HL-60 (cell line): ENCODE measurements around the gene ITSN1.
"Not testable (repeated sequence)": the region's sequence is repeated elsewhere in the genome, so short reads cannot be mapped to it uniquely, and the experiment has no call there.

Source experiments
- DNase-seq, 2 experiments: peaks; one replicate each; pipeline ENCODE4 v3.0.0-alpha.2; 2010 to 2020; ENCODE audit warnings: low read depth in 1 of 2, low spot score in 1 of 2
- H3K27ac ChIP-seq: fragments of 250-450 bp; sonication (Bioruptor Pico); replicated peaks from 2 replicates; pipeline ENCODE4 v1.5.1; 2020; ENCODE audit warnings: mild to moderate bottlenecking, moderate library complexity
- H3K27me3 ChIP-seq: fragments of 250-450 bp; sonication (Bioruptor Pico); 2 replicates; pipeline ENCODE4 v1.5.1; 2021; ENCODE audit warnings: mild to moderate bottlenecking, moderate library complexity; ENCODE audit not compliant: insufficient read depth, poor library complexity, severe bottlenecking
- H3K4me3 ChIP-seq: replicated peaks from 2 replicates; pipeline ENCODE4 v1.5.1; 2011; ENCODE audit warnings: mild to moderate bottlenecking, control low read depth, low read length; ENCODE audit not compliant: insufficient read depth
- GABPA ChIP-seq: IDR thresholded peaks from 2 replicates; pipeline ENCODE4 v1.6.1; 2012; ENCODE audit warnings: low read depth
- POLR2AphosphoS5 ChIP-seq: IDR thresholded peaks from 2 replicates; pipeline ENCODE4 v1.6.1; 2012; ENCODE audit warnings: low read depth
- SPI1 ChIP-seq: IDR thresholded peaks from 2 replicates; pipeline ENCODE4 v1.6.1; 2012; ENCODE audit warnings: low read depth, mild to moderate bottlenecking, borderline replicate concordance
- TF ChIP-seq, protein P1 (sequence below): IDR thresholded peaks from 2 replicates; pipeline ENCODE4 v1.6.1; 2012; ENCODE audit warnings: low read depth; ENCODE audit not compliant: insufficient replicate concordance
- TF ChIP-seq, protein P2 (sequence below): IDR thresholded peaks from one replicate; pipeline ENCODE4 v1.5.1; 2011; ENCODE audit warnings: low read length, control low read depth, inconsistent platforms; ENCODE audit not compliant: insufficient read depth

ITSN1 gene

DNA sequence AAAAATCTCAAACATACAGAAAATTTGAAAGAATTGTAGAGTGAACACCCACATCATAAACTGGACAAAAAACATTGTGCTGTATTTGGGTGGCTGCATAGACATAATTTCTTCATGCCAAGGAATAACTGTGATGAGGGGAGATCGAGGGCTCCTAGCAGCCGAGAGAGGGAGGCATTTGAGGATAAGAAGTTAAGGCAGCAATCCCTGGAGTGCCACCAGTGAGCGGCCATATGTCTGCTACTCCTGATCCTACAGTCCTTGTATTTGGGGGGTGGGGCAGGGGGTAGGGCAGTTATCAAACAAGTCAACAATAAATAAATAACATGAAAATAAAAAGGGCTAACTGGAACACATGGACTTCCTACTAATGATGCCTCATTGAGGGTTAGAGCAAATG lies 218.8 kb downstream of the ITSN1 start:
- TF ChIP-seq SPI1 (no peak), POLR2AphosphoS5 (no peak), GABPA (no peak)
- TF ChIP-seq, protein P1, sequence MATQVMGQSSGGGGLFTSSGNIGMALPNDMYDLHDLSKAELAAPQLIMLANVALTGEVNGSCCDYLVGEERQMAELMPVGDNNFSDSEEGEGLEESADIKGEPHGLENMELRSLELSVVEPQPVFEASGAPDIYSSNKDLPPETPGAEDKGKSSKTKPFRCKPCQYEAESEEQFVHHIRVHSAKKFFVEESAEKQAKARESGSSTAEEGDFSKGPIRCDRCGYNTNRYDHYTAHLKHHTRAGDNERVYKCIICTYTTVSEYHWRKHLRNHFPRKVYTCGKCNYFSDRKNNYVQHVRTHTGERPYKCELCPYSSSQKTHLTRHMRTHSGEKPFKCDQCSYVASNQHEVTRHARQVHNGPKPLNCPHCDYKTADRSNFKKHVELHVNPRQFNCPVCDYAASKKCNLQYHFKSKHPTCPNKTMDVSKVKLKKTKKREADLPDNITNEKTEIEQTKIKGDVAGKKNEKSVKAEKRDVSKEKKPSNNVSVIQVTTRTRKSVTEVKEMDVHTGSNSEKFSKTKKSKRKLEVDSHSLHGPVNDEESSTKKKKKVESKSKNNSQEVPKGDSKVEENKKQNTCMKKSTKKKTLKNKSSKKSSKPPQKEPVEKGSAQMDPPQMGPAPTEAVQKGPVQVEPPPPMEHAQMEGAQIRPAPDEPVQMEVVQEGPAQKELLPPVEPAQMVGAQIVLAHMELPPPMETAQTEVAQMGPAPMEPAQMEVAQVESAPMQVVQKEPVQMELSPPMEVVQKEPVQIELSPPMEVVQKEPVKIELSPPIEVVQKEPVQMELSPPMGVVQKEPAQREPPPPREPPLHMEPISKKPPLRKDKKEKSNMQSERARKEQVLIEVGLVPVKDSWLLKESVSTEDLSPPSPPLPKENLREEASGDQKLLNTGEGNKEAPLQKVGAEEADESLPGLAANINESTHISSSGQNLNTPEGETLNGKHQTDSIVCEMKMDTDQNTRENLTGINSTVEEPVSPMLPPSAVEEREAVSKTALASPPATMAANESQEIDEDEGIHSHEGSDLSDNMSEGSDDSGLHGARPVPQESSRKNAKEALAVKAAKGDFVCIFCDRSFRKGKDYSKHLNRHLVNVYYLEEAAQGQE: no peak
- TF ChIP-seq, protein P2, sequence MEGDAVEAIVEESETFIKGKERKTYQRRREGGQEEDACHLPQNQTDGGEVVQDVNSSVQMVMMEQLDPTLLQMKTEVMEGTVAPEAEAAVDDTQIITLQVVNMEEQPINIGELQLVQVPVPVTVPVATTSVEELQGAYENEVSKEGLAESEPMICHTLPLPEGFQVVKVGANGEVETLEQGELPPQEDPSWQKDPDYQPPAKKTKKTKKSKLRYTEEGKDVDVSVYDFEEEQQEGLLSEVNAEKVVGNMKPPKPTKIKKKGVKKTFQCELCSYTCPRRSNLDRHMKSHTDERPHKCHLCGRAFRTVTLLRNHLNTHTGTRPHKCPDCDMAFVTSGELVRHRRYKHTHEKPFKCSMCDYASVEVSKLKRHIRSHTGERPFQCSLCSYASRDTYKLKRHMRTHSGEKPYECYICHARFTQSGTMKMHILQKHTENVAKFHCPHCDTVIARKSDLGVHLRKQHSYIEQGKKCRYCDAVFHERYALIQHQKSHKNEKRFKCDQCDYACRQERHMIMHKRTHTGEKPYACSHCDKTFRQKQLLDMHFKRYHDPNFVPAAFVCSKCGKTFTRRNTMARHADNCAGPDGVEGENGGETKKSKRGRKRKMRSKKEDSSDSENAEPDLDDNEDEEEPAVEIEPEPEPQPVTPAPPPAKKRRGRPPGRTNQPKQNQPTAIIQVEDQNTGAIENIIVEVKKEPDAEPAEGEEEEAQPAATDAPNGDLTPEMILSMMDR: no peak
- Histone ChIP-seq H3K4me3 (no peak overlapping the region), H3K27ac (no peak overlapping the region), H3K27me3 (no peaks in the 10 kb centered on the region)
- no peak for DNase-seq

DNA sequence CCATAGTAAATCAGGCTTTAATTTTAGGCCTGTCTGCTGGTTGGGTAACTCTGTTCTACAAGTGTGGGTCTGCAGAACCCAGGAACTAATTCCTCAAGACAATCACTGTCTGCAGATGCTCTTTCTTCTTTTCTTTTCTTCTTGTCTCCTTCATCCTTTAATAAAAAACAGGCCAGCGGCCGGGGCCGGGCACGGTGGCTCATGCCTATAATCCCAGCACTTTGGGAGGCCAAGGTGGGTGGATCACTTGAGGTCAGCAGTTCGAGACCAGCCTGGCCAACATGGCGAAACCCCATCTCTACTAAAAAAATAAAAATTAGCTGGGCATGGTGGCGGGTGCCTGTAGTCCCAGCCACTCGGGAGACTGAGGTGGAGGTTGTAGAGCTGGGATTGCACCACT lies 220.9 kb downstream of the ITSN1 start:
- DNase-seq, H3K27me3 ChIP-seq, H3K27ac ChIP-seq, H3K4me3 ChIP-seq: not testable (repeated sequence)

DNA sequence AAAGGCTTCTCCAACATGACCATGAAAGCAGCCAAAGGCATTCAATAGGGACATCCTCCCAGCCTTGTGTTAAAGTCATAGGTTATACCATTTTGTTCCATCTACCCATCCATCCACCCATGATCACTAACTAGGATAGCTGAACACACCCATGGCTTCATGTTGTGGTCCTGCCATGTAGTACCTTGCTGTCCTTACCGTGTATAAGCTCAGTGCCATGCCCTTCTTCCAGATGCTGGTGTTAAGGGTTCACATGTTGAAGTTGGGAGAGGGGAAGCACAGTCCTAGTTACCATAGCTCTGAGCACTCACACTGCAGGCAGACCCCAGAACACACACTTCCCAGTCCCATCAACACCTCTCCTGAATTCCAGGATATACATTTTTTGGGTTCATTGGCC lies 221.8 kb downstream of the ITSN1 start:
- no peak overlapping the region for H3K4me3 ChIP-seq
- no peak for DNase-seq
- TF ChIP-seq POLR2AphosphoS5 (no peak), GABPA (no peak), SPI1 (no peak)
- TF ChIP-seq, protein P2: no peak
- TF ChIP-seq, protein P1: no peak
- no peaks in the 10 kb centered on the region for H3K27me3 ChIP-seq
- H3K27ac ChIP-seq: no peak overlapping the region

DNA sequence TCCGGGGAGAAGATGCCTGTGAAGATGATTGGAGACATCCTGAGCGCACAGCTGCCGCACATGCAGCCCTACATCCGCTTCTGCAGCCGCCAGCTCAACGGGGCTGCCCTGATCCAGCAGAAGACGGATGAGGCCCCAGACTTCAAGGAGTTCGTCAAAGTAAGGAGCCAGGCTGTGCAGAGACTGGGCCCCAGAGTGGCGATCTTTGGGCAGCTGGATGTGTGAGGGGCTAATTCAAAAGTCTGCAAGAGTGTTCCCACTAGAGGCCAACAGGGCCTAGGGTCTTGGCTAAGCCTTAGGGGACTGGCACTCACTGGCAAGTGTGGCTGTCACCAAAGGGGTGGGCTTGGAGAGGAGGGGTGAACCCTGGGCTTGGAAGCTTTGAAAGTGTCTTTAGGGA lies 222.9 kb downstream of the ITSN1 start:
- DNase-seq: no peak
- H3K4me3 ChIP-seq: no peak overlapping the region
- TF ChIP-seq, protein P2: no peak
- TF ChIP-seq POLR2AphosphoS5: no peak
- TF ChIP-seq SPI1: no peak
- TF ChIP-seq, protein P1: no peak
- TF ChIP-seq GABPA: no peak
- H3K27ac ChIP-seq: no peak overlapping the region
- no peaks in the 10 kb centered on the region for H3K27me3 ChIP-seq
